Measurements from ENCODE around the gene CDH13.

GRCh38 chr16:82991966-82992675 is 365.4 kb downstream of the CDH13 start:
- TF ChIP-seq CTCF (IDR thresholded peaks at IDR 0.05; ENCODE audit: low read depth, low read length), result no peak
- no peak for TF ChIP-seq EZH2phosphoT487 (IDR thresholded peaks at IDR 0.05; ENCODE audit: low read depth)

Measured in OCI-LY3 (cell line).